HCT116 (cell line): ENCODE data around the gene C4orf36. TPM values are rescaled to one million over a fixed set of nuclear protein-coding genes. Genes with fewer than 3 reads are reported as not detected.

ENCODE experiments used
- ATAC-seq: fragments of 200-7000 bp; cut with Tn5 transposase; 2 replicates; pipeline ENCODE4 v1.9.1; 2020; ENCODE audit warnings: mild to moderate bottlenecking, moderate library complexity
- BruUV-seq: library from RNA; stranded (reverse); fragments of 400-500 nt; replicated peaks from 2 replicates; lab custom pipeline; 2021; lab: Mats Ljungman, UMichigan
- CTCF ChIA-PET: fragments of 300-600 bp; sonication (Branson Sonifier 250); formaldehyde crosslinking; loops from one replicate; lab custom pipeline; 2021; ENCODE audit warnings: antibody characterized with exemption; lab: Charles Lee
- POLR2A ChIA-PET: fragments of 300-600, 350-600 bp; sonication (Branson Sonifier 250); formaldehyde crosslinking; loops from one replicate; lab custom pipeline; 2021; ENCODE audit warnings: antibody characterized with exemption; lab: Charles Lee
- RAD21 ChIA-PET, 2 experiments: fragments of 300-600 bp; sonication (Branson Sonifier 250); formaldehyde crosslinking; loops; one replicate each; lab custom pipeline; 2023; ENCODE audit warnings: low total read pairs in 2 of 2; ENCODE audit not compliant: uncharacterized antibody in 2 of 2, unreplicated experiment in 2 of 2, low non-redundant PET in 1 of 2; lab: Charles Lee
- DNase-seq: peaks from one replicate; pipeline ENCODE4 v3.0.0-alpha.2; 2010; ENCODE audit warnings: low read depth, low spot score
- H2AFZ ChIP-seq: fragments of 200-600 bp; shearing (Covaris generic), sonication (generic); 2 replicates; pipeline ENCODE4 v1.6.1; 2017; ENCODE audit warnings: low read depth, mixed run types, mixed read lengths, antibody characterized with exemption, low read length; ENCODE audit not compliant: poor library complexity, severe bottlenecking
- H3K27ac ChIP-seq: 2 replicates; pipeline ENCODE4 v1.5.1; 2012; ENCODE audit warnings: low read depth, low read length
- H3K27me3 ChIP-seq: fragments of 200-600 bp; sonication (generic); 2 replicates; pipeline ENCODE4 v1.6.1; 2016; ENCODE audit warnings: mixed run types, low read length, mixed read lengths; ENCODE audit not compliant: insufficient read depth
- H3K36me3 ChIP-seq, 2 experiments: fragments of 200-500 bp in 1 of 2; fragments of 200-600 bp in 1 of 2; sonication (Bioruptor generic) in 1 of 2; sonication (generic) in 1 of 2; 2 replicates each; pipeline versions ENCODE4 v1.5.1 to v1.6.1; 2014 to 2016; ENCODE audit warnings: low read length in 2 of 2, inconsistent platforms in 1 of 2, mixed read lengths in 1 of 2, mixed run types in 1 of 2; ENCODE audit not compliant: insufficient read depth in 2 of 2, control insufficient read depth in 1 of 2
- H3K4me1 ChIP-seq, 2 experiments: fragments of 200-600 bp in 1 of 2; sonication (generic) in 1 of 2; 2 replicates each; pipeline versions ENCODE4 v1.5.1 to v1.6.1; 2012 to 2017; ENCODE audit warnings: low read length in 2 of 2, inconsistent platforms in 1 of 2, mild to moderate bottlenecking in 1 of 2, mixed read lengths in 1 of 2, mixed run types in 1 of 2, moderate library complexity in 1 of 2; ENCODE audit not compliant: insufficient read depth in 2 of 2, control insufficient read depth in 1 of 2
- H3K4me2 ChIP-seq: fragments of 200-600 bp; sonication (generic); 2 replicates; pipeline ENCODE4 v1.6.1; 2017; ENCODE audit warnings: mixed run types, low read length, mixed read lengths
- H3K4me3 ChIP-seq, 2 experiments: fragments of 200-600 bp in 1 of 2; sonication (generic) in 1 of 2; replicated peaks in 1 of 2; 2 replicates each; pipeline ENCODE4 v1.5.1; 2011 to 2016; ENCODE audit warnings: low read length in 2 of 2, control low read depth in 1 of 2, low read depth in 1 of 2, mild to moderate bottlenecking in 1 of 2, mixed read lengths in 1 of 2, mixed run types in 1 of 2
- H3K79me2 ChIP-seq: fragments of 200-600 bp; sonication (generic); 2 replicates; pipeline ENCODE4 v1.6.1; 2017; ENCODE audit warnings: mild to moderate bottlenecking, mixed run types, low read length, moderate library complexity, mixed read lengths; ENCODE audit not compliant: insufficient read depth
- H3K9ac ChIP-seq: fragments of 200-600 bp; sonication (generic); 2 replicates; pipeline ENCODE4 v1.6.1; 2016; ENCODE audit warnings: low read length, mixed read lengths
- H3K9me2 ChIP-seq: fragments of 200-600 bp; sonication (generic), shearing (Covaris generic); 2 replicates; pipeline ENCODE4 v1.6.1; 2017; ENCODE audit warnings: mixed run types, mild to moderate bottlenecking, moderate library complexity; ENCODE audit not compliant: insufficient read depth
- H3K9me3 ChIP-seq, 2 experiments: fragments of 200-500 bp in 1 of 2; fragments of 200-600 bp in 1 of 2; sonication (Bioruptor generic) in 1 of 2; sonication (generic) in 1 of 2; 2 replicates each; pipeline ENCODE4 v1.6.1; 2014 to 2017; ENCODE audit warnings: low read length in 2 of 2, mixed read lengths in 2 of 2, inconsistent platforms in 1 of 2, low read depth in 1 of 2, mild to moderate bottlenecking in 1 of 2, mixed run types in 1 of 2, moderate library complexity in 1 of 2; ENCODE audit not compliant: control insufficient read depth in 1 of 2, insufficient read depth in 1 of 2
- H4K20me1 ChIP-seq: fragments of 200-600 bp; sonication (generic), shearing (Covaris generic); 2 replicates; pipeline ENCODE4 v1.6.1; 2017; ENCODE audit warnings: mixed run types, mild to moderate bottlenecking, moderate library complexity; ENCODE audit not compliant: insufficient read depth
- CTCF ChIP-seq, 3 experiments: fragments of 200-600 bp in 1 of 3; sonication (generic) in 1 of 3; IDR thresholded peaks in 2 of 3; conservative IDR thresholded peaks in 1 of 3; 2 replicates each; pipeline ENCODE4 v1.5.1; 2012 to 2017; ENCODE audit warnings: low read depth in 2 of 3, low read length in 2 of 3, antibody characterized with exemption in 1 of 3, borderline replicate concordance in 1 of 3, control low read depth in 1 of 3, mild to moderate bottlenecking in 1 of 3, mixed read lengths in 1 of 3, mixed run types in 1 of 3, moderate library complexity in 1 of 3; ENCODE audit not compliant: insufficient read depth in 1 of 3
- EZH2phosphoT487 ChIP-seq: fragments of 200-600 bp; IDR thresholded peaks from 2 replicates; pipeline ENCODE4 v1.6.1; 2018; ENCODE audit warnings: antibody characterized with exemption, borderline replicate concordance
- RAD21 ChIP-seq: IDR thresholded peaks from 2 replicates; pipeline ENCODE4 v1.6.1; 2012; ENCODE audit warnings: low read depth, mild to moderate bottlenecking
- SRF ChIP-seq: IDR thresholded peaks from 2 replicates; pipeline ENCODE4 v1.6.1; 2012; ENCODE audit warnings: low read depth
- TCF7L2 ChIP-seq: IDR thresholded peaks from 2 replicates; pipeline ENCODE4 v1.7.0; 2011; ENCODE audit warnings: borderline replicate concordance, inconsistent platforms; ENCODE audit not compliant: insufficient read depth, insufficient read length; ENCODE audit errors: extremely low read depth
- YY1 ChIP-seq: IDR thresholded peaks from 2 replicates; pipeline ENCODE4 v1.6.1; 2011; ENCODE audit warnings: low read length, low read depth, moderate library complexity, mild to moderate bottlenecking; ENCODE audit not compliant: insufficient replicate concordance; ENCODE audit errors: extremely low read depth
- intact Hi-C: fragments of 100-400 bp; cut with micrococcal nuclease; formaldehyde crosslinking; loops from 2 replicates; pipeline ENCODE4 v1.10.0; 2022
- total RNA-seq: library from RNA; stranded (reverse); gene quantifications from one replicate; pipeline ENCODE4 v1.2.1, GENCODE V29; 2021; ENCODE audit not compliant: unreplicated experiment

The C4orf36 gene
- total RNA-seq, 1 experiment from 2014 or later, result 1.8 TPM

DNA sequence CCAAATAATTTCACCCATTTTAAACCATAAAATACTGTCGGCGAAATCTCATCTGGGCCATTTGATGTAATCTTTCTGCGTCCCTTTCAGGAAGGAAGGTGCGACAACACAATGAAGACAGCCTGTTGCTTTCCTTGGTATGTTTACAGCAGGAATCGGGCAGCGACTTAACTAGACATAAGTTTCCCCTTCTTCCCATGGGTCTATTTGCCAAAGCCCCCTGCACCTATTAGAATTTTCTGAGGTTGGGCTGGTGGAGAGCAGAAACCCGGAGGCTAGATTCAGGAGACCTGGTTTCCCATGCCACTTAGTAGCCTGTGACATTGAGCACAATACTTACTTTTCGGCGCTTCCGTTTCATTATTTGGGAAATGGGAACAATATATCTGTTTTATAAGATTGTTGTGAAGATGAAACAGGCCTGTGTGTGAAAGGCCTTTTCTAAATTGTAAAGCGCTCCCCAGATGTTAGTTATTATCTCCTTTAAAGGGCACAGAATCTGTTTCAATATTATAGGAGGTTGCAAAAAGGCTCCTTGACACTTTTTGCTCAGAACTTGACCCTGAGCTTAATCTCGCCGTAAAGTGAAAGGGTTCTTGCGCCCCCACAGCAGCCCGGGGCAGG is 42.0 kb upstream of the C4orf36 start:
- DNase-seq, result no peak

More for the DNA sequence above, 42.0 kb upstream of the C4orf36 start:
- peaks cover 29% of the 10 kb centered on the region for H3K79me2 ChIP-seq
- ChIA-PET POLR2A (interaction anchor here (0.8 to 2.4 kb wide), 9 partner anchors 9 to 77 kb away, joined by 3 to 17 read pairs (median 4); no protein-coding TSS in a partner anchor), CTCF (interaction anchor here (1.4 to 3.7 kb wide), 3 partner anchors 12 to 301 kb away, joined by 5 to 28 read pairs (median 8); no protein-coding TSS in a partner anchor)
- H3K36me3 ChIP-seq, result no peaks in the 10 kb centered on the region
- BruUV-seq, result TSS peak; percentile 63
- H3K27ac ChIP-seq, result peak overlapping the region; percentile 91
- H2AFZ ChIP-seq, result peak overlapping the region; percentile 81
- H3K9me2 ChIP-seq, result no peaks in the 10 kb centered on the region
- H3K4me1 ChIP-seq, result peaks cover 12 to 30% of the 10 kb centered on the region in 2 experiments
- intact Hi-C loops, result no loop called here
- peak overlapping the region; percentile 83 for H3K9ac ChIP-seq
- H3K4me2 ChIP-seq, result peak overlapping the region; percentile 98
- no peaks in the 10 kb centered on the region for H4K20me1 ChIP-seq
- H3K27me3 ChIP-seq, result no peaks in the 10 kb centered on the region
- TF ChIP-seq SRF (no peak), CTCF (IDR thresholded peaks at IDR 0.05 in 2 of 3, conservative IDR thresholded peaks at IDR 0.05 in 1 of 3; ENCODE audit: borderline replicate concordance in 1 of 3, insufficient read depth in 1 of 3, low read depth in 2 of 3, low read length in 2 of 3) (no peak), YY1 (no peak), RAD21 (no peak), TCF7L2 (no peak), EZH2phosphoT487 (no peak)
- TF ChIP-seq, all 23 proteins: peak for 0
- H3K9me3 ChIP-seq, result no peaks in the 10 kb centered on the region
- RAD21 ChIA-PET, result interaction anchor here in 1 of 2 experiments (1.0 kb wide), 1 partner anchor 12 kb away, joined by 3 read pairs; no protein-coding TSS in a partner anchor
- ATAC-seq, result no peak
- H3K4me3 ChIP-seq, result peak overlapping the region; percentile 53 to 84
